Left lobe of liver (tissue), 2 donors: ENCODE data around the gene ACTR5. TPM values are rescaled to one million over a fixed set of nuclear protein-coding genes. Genes with fewer than 3 reads are reported as not detected.

Experiments used
- ATAC-seq: fragments of 200-7000 bp; cut with Tn5 transposase; one replicate; pipeline ENCODE4 v1.9.1; 2020; ENCODE audit warnings: mild to moderate bottlenecking, moderate library complexity
- DNase-seq: peaks from one replicate; pipeline ENCODE4 v3.0.0-alpha.2; 2020; ENCODE audit warnings: low spot score
- total RNA-seq: library from RNA; stranded (reverse); gene quantifications from one replicate; pipeline ENCODE4 v1.2.1, GENCODE V29; 2021
- donor health status: DM: no; HTN: no; CAD: no; lungs with moderate emphysema.
- donor health status: DM: no; HTN: yes; CAD: no.

ACTR5 gene
- total RNA-seq, 1 donor from 2014 or later: 6.6 TPM

DNA sequence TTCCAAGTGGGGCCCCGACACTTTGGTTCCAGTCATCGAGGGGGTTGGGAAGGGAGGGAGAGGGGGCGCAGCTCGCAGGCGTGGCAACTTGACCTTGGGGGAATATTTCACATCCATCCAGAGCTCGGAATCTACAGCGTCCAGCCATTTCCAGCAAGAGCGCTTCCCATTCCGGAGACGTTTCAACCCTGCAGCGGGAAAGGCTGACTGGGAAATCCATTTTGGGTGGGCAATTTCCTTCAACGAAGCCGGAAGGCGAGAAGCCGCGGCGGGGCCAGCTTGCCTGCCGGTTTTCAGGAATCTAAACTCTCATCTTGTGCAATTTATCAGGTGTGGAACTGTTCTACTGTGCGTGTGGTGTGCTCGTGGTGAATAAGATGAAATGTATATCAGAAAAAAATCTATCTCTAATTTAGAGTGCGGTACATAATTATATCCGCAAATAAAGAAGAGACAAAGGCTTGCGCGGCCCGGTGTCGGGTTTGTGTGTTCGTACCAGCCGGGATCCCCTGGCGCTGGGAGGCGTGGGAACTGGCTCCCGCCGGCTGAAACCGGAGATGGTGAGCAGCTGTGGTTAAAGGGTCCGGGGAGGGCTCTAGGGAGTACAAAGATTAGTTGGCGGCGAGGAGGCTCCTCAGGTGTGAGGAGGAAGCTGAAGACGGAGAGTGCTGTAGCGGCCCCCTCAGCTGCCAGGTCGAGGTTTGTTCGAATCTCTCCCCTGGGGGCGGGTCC, 19.2 kb upstream of the ACTR5 start:
- ATAC-seq: no peak
- DNase-seq: no peak

DNA sequence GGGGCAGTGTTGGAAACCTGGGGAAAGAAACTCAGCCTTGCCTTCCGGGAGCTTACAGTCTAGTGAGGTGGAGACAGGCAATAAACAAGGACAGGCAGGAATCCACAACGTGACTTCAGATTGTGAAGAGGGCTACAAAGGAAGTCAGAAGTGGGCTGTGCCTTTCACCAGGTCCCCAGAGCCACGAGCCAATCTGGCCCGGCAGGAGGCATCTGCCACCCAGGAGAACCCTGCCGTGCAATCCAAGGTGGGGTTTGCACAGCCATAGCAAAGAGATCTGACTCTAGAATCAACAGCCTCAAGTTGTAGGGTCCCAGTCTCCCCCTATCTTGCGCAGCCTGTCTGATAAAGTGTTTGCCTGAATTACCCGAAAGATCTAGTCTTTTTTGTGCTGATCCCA, 18.5 kb upstream of the ACTR5 start:
- DNase-seq (no peak), ATAC-seq (no peak)

DNA sequence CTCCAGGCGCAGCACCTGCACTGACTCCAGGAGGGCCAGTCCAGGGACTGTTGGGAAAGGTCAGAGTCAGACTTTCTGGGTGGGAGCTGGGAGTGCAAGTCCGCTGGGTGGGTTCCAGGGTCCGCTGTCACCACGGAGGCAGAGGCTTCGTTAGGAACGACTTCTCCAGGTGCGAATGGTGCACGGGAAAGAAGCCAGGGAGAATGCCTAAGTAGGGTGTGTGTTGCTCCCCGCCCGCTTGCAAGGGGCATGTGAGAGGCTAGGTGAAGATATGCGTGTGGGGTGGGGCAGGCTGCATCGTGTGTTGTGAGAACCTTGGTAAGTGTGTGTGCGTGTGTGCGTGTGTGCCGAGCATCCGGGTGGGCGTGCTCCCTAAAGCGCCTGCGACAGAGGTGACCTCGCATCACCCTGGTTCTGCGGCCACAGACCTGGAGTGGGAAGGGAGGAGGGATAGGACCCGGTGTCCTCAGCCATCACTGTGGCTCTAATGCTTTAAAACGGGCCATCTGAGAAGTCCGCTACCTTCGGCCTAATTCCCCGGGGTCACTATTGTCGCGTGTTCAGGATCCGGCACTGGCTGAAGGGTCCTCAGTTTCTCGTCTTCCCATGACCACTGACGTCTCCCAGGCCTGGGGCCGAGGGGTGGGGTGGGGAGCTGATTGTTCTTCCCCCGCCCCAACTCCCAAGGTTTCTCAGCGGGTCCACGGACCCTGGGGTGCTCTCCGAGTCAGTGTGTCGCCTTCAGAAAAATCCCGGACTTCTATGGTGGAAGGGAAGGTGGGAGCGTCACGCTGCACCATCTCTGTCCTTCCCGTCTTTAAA, 17.9 kb upstream of the ACTR5 start:
- ATAC-seq (no peak), DNase-seq (no peak)

DNA sequence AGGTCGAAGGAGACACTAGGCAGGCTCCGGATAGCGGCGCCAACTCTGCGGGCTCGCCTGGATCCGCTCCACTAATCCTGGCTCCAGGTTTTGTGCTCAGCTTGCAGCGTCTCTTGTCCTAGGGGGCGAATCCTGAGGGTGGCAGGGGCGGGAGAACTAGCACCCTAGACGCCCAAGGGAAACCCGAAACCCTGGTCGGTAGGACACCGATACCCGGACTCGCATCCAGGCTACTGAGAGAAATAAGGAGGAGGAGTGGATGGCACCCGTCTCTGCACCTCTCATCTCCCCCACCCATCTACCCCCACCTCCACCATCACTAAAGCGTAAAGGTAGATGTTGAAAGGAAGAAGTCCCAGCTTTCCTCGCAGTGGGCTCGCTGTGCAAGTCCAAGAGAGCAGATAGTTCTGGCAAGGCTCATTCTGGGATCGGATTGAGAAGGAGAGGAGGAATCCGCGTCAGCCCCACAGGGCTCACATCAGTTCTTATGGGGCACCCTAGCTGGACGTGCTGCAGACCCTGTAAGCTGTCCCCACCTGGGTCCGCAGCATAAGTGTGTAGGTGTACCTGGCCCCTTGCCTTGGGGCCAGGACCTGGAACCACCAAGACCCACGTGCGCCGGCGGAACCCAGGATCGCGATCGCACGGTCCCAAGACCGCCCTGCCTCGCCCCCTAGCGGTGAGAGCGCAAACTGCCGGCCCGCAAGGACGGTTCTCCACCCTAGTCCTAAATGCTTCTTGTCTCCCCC, 17.1 kb upstream of the ACTR5 start:
- ATAC-seq (peak; percentile 90), DNase-seq (peak; percentile 62)

DNA sequence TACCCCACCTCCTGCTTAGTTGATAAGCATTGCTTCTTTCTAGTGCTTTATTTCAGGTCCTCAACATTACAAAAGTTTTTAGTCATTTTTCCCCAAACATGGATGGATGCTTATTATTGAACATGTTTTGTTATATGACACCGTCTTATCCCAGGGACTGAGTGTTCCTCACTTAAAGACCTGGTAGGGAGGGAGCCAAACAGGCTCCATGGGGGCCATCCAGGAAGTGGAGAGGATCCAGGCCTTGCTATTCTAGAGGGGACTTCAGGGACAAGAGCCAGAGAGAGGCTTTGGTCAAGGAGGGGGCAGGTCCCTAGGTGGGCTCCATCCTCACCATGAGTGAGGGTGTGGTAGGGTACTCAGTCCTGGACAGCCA, 16.5 kb upstream of the ACTR5 start:
- DNase-seq: no peak
- no peak for ATAC-seq

DNA sequence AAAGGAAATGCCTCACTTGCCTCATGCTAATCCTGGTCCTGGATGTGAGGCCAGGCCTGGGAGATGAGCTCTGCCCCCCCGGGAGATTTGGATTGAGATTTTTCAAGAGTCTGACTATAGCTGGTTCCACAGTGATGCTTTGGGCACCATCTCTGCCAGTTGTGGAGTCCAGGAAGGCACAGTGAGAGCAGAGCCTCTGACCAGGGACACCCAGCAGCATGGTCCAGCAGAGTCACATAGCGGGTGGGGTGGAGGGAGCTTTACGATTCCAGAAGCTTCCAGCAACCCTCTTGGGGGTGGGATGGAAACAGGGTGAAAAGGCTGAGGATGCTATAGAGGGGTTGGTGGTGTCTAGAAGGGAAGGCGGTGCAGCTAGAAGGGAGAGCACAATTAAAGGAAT, 15.3 kb upstream of the ACTR5 start:
- DNase-seq (no peak), ATAC-seq (no peak)

DNA sequence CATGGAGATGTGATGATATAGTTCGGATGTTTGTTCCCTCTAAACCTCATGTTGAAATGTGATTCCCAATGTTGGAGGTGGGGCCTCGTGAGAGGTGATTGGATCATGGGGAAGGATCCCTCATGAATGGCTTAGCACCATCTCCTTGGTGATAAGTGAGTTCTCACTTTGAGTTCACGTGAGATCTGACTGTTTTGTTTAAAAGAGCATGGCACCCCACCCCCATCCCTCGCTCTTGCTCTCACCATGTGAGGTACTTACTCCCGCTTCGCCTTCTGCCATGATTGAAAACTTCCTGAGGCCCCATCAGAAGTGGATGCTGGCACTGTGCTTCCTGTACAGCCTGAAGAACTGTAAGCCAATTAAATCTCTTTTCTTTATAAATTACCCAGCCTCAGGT, 13.1 kb upstream of the ACTR5 start:
- no peak for DNase-seq
- ATAC-seq: no peak

DNA sequence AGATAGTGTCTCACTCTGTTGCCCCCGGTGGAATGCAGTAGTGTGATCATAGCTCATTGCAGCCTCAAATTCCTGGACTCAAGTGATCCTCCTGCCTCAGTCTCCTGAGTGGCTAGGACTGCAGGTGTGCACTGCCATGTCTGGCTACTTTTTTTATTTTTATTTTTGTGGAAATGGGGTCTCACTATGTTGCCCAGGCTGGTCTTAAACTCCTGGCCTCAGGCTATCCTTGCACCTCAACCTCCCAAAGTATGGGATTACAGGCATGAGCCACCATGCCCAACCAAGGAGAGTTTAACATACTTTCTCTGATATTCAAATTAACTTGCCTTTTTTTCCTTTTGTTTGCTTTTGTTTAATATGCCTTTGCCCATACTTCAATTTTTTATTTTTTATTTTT, 10.4 kb upstream of the ACTR5 start:
- ATAC-seq (no peak), DNase-seq (no peak)

DNA sequence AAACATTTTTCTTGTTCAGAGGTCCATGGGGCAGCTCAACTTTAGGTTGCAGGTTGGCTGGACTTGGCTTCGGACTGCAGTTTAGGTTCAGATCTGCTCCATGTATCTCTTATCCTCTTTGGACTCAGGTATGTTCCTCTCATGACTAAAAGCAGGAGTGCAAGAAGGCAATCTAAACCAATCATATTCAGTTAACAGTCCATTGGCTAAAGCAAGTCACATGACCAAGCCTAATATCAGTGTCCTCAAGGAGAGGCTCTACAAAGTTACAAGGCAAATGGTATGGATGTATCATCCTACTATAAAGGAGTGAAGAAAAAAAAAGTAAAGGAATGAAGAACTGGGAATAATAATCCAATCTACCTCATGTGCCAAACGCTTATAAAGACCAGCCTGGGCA, 2.5 kb upstream of the ACTR5 start:
- DNase-seq (no peak), ATAC-seq (no peak)

DNA sequence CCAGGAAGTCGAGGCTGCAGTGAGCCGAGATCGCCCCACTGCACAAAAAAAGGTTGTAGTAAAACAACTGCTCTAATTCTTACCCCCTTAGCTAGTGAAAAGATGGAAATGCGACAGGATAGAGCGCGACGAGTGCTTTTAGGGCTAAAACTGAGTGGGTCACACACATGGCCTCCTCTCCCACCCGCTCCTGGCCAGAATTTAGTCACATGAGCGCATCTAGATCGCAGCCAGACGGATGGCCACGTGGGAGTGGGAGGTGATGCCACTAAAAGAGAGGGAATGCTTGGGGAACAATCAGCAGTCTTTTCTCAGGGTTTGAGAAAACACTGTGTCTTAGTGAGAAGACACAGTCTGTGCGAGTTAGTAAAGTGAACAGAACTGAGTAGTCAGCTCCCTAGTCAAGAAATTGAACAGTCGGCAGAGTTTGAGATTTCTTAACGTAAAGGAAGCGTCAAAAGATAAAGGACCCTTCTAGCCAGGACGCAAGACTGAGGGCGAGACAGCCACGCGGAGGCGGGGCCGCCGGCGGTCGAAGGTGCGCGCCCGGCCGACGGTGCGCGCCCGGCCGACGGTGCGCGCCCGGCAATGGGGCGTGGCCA, 664 bp upstream of the ACTR5 start:
- no peak for DNase-seq
- ATAC-seq: no peak

DNA sequence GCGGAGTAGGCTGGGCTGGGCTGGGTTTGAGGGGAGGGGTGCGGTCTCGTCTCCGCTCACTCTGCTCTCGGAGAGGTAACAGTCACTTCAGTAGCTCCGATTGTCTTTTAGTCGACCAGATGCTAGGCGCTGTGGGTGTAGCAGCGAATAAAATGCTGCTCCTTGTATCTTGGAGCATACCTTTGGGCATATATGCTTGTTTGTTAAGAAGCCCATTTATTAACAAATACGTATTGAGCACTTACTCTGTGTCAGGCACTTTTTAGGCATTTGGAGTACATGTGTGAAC, 545 bp downstream of the ACTR5 start:
- ATAC-seq (peak; percentile 67), DNase-seq (no peak)

DNA sequence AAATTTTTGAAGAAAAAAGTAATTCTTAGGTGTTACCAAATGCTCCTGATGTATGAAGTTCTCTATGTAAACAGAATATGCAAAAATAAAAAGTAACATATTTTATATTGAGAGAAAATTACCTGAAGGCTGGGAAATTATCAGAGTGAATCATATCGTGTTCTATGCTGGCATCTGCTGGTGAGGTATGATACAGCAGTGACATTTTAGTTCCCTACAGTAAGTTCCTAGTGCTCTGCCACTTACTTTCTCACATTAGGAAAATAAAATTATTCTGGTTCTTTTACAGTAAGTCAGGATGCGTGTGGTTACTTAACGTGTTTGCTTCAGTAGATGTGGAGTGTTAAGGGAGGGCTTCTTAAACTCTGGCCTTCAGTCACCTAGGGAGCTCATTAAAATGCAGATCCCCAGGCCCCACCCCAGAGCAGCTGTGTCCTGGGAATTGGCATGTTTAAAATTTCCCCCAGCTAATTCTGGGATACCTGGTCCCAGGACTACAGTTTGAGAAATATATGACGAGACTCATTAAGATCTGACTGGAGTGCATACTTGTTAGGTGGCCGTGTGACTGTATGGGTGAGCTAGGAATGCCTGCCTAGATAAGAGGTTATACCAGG, 3.2 kb downstream of the ACTR5 start:
- ATAC-seq (no peak), DNase-seq (no peak)

DNA sequence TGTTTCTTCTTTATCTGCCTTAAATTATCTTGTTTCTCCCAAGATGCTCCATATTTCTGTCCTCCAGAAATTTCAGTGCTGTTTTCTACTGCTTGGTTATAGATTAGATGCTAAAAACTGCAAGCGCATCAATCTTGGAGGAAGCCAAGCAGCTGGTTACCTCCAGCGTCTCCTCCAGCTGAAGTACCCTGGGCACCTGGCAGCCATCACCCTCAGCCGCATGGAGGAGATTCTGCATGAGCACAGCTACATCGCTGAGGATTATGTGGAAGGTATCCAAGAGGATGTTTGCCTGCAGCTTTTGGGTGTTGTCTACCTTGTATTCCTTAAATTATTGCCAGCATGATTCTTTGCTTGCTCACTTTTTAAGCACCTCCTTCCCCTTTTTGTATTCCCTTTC, 3.8 kb downstream of the ACTR5 start:
- ATAC-seq (no peak), DNase-seq (no peak)

DNA sequence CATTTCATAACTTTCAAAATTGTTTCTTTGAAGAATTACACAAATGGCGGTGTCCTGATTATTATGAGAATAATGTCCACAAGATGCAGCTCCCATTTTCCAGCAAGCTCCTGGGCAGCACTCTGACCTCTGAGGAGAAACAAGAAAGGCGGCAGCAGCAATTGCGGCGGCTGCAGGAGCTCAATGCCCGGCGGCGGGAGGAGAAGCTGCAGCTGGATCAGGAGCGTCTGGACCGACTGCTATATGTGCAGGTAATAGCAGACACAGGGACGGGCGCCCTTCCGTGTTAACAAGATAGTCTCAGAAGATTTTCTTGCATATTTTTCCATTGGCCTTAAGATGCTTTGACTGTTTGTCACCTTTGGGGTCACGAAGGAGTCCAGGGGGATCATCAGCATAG, 6.7 kb downstream of the ACTR5 start:
- DNase-seq (no peak), ATAC-seq (no peak)

DNA sequence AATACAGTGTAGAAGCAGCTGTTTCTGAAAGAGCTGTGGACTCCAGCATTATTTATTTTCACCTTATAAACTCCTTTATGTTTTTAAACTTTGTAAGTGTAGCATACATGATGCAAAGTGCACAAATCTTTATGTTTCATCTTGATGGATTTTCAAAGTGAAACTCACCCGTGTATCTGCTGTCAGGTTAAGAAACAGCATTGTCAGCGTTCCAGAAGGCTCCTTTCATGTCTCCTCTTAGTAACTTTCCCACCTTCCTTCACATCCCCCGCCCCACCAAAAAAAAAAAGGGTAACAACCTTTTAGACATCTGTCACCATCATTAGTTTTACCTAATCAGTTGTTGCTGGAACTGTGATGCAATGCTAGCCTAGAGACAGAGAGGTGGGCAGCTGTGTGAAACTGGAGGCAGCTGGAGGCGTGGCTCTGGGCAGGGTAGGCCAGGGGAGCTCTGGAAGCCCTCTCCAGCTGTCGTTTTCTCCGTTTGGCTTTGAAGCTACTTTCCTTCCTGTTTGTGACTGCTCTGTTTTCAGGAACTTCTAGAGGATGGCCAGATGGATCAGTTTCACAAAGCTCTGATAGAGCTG, 7.2 kb downstream of the ACTR5 start:
- no peak for ATAC-seq
- DNase-seq: no peak

DNA sequence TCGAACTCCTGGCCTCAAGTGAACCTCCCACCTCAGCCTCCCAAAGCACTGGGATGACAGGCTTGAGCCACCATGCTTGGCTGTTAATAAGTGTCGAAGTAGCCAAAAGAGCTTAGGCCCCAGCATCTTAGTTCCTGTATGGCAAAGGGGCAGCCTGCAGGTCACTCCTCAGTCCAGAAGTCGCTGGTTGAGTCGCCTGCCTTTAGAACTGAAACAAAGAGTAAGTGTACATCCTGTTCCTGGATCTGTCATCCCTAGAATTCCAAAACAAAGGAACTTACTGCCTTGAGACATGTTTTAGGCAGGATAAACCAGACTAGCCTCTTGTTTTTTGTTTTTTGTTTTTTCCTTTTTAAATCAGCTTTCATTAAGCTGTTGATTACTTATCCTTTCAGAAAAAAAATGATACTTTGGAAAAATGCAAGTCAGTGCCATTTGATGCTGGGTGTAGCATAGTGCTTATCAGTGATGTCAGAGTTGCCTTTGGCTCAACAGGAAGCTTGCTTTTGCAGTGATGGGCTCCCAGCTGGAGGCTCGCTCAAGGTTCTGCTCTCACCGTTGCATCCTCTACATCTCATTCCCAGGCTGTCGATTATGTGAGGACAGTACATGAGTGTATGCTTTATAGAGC, 9.0 kb downstream of the ACTR5 start:
- ATAC-seq (peak; percentile 29), DNase-seq (no peak)

DNA sequence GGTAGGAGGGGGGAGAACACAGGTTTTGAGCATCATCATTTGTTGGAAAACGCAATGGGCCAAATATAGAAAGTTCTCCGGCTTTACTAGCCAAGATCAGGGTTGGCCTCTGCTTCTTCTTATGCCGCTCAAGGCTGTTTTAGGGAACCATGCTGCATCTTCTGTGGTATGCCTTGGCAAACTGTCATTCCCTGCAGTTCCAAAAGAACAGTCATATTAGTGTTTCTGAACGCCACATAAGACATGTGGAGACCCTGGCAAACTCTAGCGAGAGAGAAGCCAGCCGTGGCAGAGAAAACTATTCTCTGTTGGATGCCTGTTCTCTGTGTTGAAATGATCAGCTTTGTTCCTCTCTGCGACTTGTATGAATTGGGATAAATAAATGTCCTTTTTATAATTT, 10.8 kb downstream of the ACTR5 start:
- DNase-seq (no peak), ATAC-seq (no peak)

DNA sequence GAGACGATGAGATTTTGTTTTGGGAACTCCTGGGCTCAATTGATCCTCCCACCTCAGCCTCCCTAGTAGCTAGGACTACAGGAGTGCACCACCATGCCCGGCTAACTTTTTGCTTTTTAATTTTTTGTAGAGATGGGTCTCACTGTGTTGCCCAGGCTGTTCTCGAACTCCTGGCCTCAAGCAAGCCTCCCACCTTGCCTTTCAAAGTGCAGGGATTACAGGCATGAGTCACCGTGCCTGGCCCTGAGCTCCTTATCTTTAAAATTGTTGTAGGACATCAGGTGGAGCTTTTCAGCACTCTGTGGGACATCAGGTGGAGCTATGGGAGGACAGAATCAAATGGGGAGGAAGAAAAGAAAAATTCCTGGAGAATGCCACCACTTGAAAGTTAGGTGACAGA, 12.7 kb downstream of the ACTR5 start:
- ATAC-seq (no peak), DNase-seq (no peak)

DNA sequence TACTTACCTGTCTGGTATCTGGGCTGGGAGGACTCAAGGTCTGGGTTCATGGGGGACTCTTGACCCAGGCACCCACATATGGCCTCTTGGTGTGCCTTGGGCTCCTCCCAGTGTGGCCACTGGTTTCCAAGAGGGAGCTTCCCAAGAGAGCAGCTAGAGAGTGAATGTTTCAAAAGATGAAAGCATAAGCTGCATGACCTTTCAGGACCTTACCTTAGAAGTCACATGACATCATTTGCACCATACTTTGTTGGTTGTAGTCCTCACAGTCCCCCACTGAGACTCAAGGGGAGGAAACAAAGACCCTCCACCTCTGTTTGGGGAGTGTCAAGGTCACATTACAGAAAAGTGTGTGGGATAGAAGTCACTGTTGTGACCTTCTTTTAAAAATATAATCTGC, 13.9 kb downstream of the ACTR5 start:
- DNase-seq (no peak), ATAC-seq (no peak)

DNA sequence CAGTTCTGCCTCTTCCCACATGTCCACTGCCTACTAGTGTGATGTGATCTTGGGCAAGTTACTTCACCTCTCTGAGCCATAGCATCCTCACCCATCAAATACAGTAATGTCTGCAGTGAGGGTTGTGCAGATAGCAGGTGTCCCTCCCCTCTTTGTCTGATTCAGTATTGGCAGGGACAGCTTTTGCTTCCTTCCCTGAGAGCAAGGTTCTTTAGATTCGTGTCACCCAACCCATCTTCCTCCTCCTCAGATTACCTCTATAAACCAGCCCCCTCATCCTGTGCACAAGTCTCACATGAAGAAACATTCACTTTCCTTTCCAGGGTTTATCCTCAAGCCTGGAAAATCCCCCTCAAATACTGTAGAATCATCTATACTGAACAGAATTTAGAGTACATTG, 15.4 kb downstream of the ACTR5 start:
- ATAC-seq (no peak), DNase-seq (no peak)
